ENCODE results near the gene SLC47A2. TPM values are rescaled to one million over a fixed set of nuclear protein-coding genes. Genes with fewer than 3 reads are reported as not detected.

The SLC47A2 gene
- total and polyA plus RNA-seq, 2 of the 13 experiments (the other 11 are each of a cell fraction or from before 2014, with no cell fraction given) = 0.04 TPM; not detected in 1

DNA sequence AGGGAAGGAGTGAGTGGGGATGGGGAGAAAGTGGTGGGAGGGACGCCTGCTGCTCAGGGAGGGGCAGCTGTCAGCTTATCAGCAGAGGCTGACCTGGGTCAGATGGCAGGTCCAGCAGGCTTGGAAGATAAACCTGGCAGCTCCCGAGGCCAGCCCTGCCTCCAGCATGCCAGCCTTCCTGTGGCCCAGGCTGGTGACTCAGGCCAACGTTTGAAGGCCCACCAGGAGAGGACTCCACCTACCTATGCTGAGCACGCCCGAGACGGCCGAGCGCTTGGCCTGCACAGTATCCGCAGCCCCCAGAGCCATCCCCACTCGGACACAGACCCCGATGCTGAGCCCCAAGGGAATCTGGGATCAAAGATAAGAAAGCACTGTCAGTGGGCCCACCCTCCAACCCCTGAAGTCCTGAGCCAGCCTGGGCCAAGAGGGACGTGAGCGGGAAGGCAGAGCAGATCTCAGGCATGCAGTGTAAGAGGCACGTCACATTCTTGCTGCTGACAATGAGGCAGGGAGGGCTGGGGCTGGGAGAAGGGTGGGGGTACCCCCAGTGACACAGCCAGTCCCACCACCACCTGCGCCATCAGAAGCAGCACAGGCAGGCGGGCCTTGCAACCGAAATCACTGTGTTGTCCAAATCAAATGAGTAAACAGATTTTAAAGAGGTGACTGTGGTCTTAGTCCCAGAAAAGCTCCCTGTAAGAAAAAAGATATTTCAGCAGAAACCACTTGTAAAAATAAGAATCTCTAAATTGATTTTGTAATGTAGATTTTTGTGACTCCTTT lies 12.4 kb downstream of the SLC47A2 start (continued):
- TF ChIP-seq, protein P1, sequence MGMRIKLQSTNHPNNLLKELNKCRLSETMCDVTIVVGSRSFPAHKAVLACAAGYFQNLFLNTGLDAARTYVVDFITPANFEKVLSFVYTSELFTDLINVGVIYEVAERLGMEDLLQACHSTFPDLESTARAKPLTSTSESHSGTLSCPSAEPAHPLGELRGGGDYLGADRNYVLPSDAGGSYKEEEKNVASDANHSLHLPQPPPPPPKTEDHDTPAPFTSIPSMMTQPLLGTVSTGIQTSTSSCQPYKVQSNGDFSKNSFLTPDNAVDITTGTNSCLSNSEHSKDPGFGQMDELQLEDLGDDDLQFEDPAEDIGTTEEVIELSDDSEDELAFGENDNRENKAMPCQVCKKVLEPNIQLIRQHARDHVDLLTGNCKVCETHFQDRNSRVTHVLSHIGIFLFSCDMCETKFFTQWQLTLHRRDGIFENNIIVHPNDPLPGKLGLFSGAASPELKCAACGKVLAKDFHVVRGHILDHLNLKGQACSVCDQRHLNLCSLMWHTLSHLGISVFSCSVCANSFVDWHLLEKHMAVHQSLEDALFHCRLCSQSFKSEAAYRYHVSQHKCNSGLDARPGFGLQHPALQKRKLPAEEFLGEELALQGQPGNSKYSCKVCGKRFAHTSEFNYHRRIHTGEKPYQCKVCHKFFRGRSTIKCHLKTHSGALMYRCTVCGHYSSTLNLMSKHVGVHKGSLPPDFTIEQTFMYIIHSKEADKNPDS (CRISPR knock-in tag; IDR thresholded peaks at IDR 0.05) = no peak
- TF ChIP-seq PRMT3 (CRISPR knock-in tag; IDR thresholded peaks at IDR 0.05; ENCODE audit: borderline replicate concordance, low read depth) (no peak; the same call in 1 of the 2 replicates), PPARG (CRISPR knock-in tag; conservative IDR thresholded peaks at IDR 0.05) (no peak), RXRB (CRISPR knock-in tag; IDR thresholded peaks at IDR 0.05; ENCODE audit: borderline replicate concordance) (no peak), ATF5 (CRISPR knock-in tag; IDR thresholded peaks at IDR 0.05; ENCODE audit: low read depth) (no peak), ZFP82 (CRISPR knock-in tag; IDR thresholded peaks at IDR 0.05; ENCODE audit: borderline replicate concordance) (no peak), ZNF644 (CRISPR knock-in tag; IDR thresholded peaks at IDR 0.05; ENCODE audit: low read depth) (0 out of 2 replicates have a peak, but pooled peaks have one; percentile 21), PHF21A (CRISPR knock-in tag; IDR thresholded peaks at IDR 0.05) (no peak), NCOR1 (IDR thresholded peaks at IDR 0.05; ENCODE audit: borderline replicate concordance, low read length) (no peak), ZSCAN12 (CRISPR knock-in tag; IDR thresholded peaks at IDR 0.05) (no peak), AHDC1 (CRISPR knock-in tag; IDR thresholded peaks at IDR 0.05; ENCODE audit: borderline replicate concordance) (no peak), ZNF224 (CRISPR knock-in tag; IDR thresholded peaks at IDR 0.05) (no peak), ZNF124 (CRISPR knock-in tag; IDR thresholded peaks at IDR 0.05) (no peak), ZNF138 (CRISPR knock-in tag; IDR thresholded peaks at IDR 0.05; ENCODE audit: low read depth) (no peak), ZNF205 (CRISPR knock-in tag; IDR thresholded peaks at IDR 0.05) (no peak), SMARCE1 (IDR thresholded peaks at IDR 0.05; ENCODE audit: borderline replicate concordance) (no peak), PTBP1 (IDR thresholded peaks at IDR 0.05; ENCODE audit: low read depth, low read length, poor library complexity, severe bottlenecking) (no peak), KAT2B (IDR thresholded peaks at IDR 0.05; ENCODE audit: borderline replicate concordance, low read depth, low read length) (no peak), NCOA5 (CRISPR knock-in tag; IDR thresholded peaks at IDR 0.05) (no peak)
- TF ChIP-seq, protein P2, sequence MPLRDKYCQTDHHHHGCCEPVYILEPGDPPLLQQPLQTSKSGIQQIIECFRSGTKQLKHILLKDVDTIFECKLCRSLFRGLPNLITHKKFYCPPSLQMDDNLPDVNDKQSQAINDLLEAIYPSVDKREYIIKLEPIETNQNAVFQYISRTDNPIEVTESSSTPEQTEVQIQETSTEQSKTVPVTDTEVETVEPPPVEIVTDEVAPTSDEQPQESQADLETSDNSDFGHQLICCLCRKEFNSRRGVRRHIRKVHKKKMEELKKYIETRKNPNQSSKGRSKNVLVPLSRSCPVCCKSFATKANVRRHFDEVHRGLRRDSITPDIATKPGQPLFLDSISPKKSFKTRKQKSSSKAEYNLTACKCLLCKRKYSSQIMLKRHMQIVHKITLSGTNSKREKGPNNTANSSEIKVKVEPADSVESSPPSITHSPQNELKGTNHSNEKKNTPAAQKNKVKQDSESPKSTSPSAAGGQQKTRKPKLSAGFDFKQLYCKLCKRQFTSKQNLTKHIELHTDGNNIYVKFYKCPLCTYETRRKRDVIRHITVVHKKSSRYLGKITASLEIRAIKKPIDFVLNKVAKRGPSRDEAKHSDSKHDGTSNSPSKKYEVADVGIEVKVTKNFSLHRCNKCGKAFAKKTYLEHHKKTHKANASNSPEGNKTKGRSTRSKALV (CRISPR knock-in tag; IDR thresholded peaks at IDR 0.05) = no peak
